ENCODE measurements around the gene LMX1B.
A peak's percentile ranks its signal among the peaks of the same experiment; 100 is the strongest.

GRCh38 chr9:126564128-126564527 is 49.6 kb upstream of the LMX1B start:
- TF ChIP-seq CTCF (IDR thresholded peaks at IDR 0.05; ENCODE audit: low read depth, low read length) = no peak
- TF ChIP-seq MAX (IDR thresholded peaks at IDR 0.05; ENCODE audit: low read depth, low read length) = peak; percentile 44; the same call in 1 of the 2 replicates
